COR-L47 (cell line): ENCODE results near the gene TMCO5A.
A peak's percentile ranks its signal among the peaks of the same experiment; 100 is the strongest.
"Not testable (repeated sequence)": the region's sequence is repeated elsewhere in the genome, so short reads cannot be mapped to it uniquely, and the experiment has no call there.

Source experiments
- DNase-seq: peaks from one replicate; lab custom pipeline; 2025; lab: John Stamatoyannopoulos, UW

TMCO5A gene

GRCh38 chr15:37934340-37934739, at the start of gene TMCO5A:
Gene TMCO5A, plus strand, starts transcription at chr15:37934640. Its CDS starts 1,684 bp downstream, at chr15:37936324.
- no peak for DNase-seq

DNA sequence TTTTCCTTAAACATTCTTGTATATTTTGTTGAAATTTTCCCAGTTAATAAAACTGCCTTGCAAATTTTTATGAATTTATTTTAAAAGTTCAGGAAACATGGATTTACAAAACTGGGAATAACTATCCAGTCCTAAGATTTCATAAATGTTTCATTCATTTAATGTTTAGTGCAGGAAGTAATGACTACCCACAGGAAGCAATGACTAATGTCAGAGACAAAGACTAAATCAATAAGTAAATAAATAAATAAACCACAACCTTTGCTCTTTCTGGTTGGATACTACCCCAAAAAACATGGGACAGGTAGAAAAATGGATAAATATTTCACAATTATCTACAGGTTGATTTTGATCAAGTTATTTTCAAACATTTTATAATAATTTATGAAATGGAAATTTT, 48.8 kb upstream of the TMCO5A start:
- DNase-seq = no peak

- DNase-seq = no peak
These were observed 46.1 kb upstream of the TMCO5A start for GRCh38 chr15:37888356-37888755.

- DNase-seq = peak; percentile 38
These were observed 42.6 kb upstream of the TMCO5A start for GRCh38 chr15:37891766-37892368.

DNA sequence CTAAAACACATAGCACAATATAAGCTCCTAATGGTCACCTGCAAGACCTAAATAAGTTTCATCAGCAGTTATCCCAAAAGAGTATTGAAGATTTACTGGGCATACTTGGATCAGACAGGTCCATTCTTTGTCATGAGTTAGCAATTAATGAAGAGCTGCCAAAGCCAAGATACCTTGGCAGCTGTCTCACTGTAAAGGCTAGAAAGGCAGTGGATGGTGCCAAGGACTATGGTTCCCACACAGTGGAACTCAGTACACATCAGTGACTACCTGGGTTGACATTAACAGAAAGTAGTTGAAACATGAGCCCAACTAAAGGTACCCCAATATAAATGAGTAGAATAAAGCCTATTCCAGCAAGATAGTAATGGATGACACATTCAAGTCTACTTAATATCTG, 41.1 kb upstream of the TMCO5A start:
- DNase-seq = no peak

DNA sequence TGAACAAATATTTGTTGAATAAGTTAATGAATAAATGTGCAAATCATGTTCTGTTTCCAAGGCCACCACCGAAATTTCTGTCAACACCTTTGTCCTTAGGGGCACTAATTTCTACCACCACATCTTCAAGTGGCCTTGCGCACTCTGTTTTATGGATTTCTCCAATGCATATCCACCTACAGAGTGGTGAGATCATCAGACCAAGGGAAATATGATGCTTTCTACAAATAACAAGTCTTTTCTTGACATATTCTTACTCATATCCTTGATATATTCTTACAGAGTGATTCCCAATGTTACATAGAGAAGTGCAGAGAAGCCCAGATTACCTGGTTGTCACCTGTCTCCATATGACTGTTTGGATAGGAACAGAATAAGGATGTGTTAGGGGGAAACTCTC, 36.1 kb upstream of the TMCO5A start:
- no peak for DNase-seq

DNA sequence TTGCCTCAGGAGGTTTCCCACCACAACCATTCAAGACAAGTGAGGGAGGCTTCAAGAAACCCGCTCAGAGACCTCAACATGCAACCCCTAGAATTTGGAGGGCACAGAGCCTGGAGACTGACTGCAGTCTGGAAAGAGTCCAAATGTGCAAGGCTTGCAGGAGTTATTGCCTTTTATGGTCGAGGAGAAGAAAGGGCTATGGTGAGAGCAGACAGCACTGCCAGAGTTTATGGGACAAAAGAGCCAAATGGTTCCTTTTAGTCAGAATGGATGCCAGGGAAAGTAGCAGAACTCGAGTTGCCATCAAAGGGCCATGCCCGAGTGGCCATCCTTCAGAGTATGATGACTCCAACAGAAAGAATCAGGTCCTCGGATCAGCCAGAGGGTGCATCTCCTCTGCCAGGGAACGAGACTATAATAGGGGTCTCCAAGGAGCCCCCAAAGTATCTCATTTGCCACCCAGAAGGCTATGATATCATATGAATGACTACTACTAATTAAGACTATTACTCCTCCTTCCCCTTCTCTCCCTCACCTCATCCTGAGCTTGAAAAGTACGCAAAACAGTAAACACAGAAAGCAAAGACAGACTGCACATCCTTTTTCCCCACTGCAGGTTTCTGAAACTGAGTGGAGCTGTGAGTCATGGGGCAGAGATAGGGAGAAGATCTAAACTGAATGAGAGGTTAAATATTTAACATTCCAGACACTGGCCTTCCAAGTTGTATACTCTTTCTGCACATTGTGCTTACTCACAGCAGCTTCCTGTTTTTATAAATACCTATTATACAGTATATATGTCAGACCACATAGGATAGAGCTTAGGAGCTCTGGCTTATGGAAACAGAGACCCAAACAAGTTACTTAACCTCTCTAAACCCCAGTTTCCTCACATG, 33.9 kb upstream of the TMCO5A start:
- DNase-seq = no peak

GRCh38 chr15:37902126-37902525, 32.3 kb upstream of the TMCO5A start:
- no peak for DNase-seq

- no peak for DNase-seq
These were observed 30.4 kb upstream of the TMCO5A start for GRCh38 chr15:37903919-37904625.

GRCh38 chr15:37907136-37907535, 27.3 kb upstream of the TMCO5A start:
- peak; percentile 9 for DNase-seq

GRCh38 chr15:37921527-37922385, 12.7 kb upstream of the TMCO5A start:
- no peak for DNase-seq

GRCh38 chr15:37926136-37926535, 8.3 kb upstream of the TMCO5A start:
- no peak for DNase-seq

DNA sequence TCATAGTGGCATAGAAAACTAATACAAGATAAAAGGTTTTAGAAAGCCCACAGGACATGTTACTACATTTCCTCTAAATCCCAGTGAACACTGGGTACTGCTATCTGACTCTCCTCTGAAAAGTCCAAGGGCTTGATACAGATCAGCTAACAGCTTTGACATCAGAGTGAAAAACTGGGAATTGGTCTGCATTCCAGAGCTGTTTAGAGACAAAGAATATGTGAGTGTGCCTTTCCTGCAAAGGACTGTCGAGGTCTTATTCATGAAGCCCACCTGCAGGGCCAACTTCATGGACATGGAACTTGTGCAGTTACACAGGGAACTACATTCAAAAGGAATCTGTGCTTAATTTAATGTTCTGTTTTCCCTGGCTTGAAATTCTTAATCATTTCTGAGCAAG, 5.2 kb upstream of the TMCO5A start:
- no peak for DNase-seq

- DNase-seq = no peak
These were observed 3.1 kb upstream of the TMCO5A start for GRCh38 chr15:37931321-37931720.

- no peak for DNase-seq
These were observed 2.6 kb upstream of the TMCO5A start for GRCh38 chr15:37931868-37932267.

DNA sequence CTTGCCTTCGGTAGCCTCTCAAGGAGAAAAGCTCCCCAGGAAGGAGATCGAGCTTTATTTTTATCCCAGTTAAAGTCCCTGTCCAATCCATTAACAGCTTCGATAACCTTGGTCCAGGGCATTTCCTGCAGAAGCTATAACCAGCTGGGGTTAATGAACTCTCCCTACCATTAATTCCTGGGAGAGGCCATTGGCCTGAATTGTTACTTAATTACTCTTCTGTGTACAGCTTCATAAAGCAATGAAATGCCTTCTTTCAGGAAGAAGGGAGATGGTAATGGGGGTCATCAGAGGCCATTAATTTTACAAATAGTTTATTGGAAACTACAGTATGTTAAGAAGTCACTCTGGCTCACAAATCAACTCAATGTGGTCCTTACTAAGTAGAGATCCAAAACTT, 1.9 kb upstream of the TMCO5A start:
- DNase-seq = no peak

DNA sequence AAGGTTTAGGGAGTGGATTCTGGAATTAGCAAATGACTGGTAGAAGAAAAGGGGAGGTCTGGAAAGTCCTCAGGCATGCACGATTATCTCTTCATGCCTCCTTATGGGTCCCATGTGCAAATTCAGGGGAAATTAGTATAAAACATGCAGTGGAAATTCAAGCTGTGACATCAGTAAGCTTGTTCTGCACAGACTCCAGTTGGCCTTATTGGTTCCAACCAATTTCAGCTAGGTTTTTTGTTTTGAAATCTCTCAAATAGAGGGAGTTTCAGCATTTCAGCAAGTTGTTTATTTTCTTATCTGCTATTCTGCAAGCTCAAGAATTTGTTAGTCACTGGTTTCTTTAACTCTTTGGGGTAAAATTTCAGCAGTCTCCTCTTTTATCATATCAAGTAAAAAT, 774 bp upstream of the TMCO5A start:
- no peak for DNase-seq

DNA sequence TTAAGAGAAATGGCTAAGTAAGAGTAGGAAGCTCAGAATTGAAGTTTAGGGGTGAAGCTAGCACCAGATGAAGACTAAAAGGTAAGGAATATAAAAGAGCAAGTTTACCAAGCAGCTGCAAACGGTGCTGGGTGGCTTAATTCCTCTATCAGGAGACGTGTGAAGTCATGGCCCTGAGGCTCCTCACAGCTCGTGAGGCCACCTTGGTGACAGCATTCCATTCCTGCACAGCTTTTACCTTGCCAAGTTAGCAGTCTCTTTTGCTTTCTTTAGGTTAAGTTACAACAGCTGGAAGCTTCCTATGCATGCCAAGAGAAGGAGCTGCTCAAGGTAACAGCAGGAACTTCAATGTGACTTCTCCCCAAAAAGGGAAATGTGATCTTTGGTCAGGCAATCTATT, 6.4 kb downstream of the TMCO5A start:
- no peak for DNase-seq

DNA sequence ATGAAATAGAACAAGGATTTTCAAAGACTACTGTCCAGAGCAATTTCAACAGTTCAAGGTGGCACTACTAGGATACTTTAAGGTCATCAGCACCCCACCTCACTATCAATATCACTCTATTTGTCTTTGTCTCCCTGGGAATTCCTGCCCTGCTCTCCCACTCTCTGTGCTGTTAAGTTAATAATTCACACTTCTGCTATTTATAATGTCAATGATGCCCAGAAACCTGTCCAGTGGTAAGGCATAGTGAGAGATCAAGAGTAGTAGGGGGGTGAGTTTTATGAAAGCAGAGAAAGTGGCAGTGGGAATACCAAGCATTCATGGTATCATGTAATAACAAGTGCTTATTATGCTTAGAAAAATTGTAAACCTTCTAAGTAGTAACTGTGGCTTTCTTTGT, 7.3 kb downstream of the TMCO5A start:
- DNase-seq = no peak

GRCh38 chr15:37951999-37952398, 17.6 kb downstream of the TMCO5A start:
- no peak for DNase-seq

DNA sequence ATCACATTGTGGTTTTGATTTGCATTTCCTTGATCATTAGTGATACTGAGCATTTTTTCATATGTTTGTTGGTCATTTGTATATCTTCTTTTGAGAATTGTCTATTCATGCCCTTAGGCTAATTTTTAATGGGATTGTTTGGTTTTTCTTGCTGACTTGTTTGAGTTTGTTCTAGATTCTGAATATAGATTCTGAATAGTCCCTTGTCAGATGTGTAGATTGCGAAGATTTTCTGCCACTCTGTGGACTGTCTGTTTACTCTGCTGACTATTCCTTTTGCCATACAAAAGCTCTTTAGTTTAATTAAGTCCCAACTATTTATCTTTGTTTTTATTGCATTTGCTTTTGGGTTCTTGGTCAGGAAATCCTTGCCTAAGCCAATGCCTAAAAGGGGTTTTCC, 26.3 kb downstream of the TMCO5A start:
- DNase-seq = not testable (repeated sequence)

GRCh38 chr15:37967788-37968187, 33.3 kb downstream of the TMCO5A start:
- no peak for DNase-seq
